ENCODE measurements around the gene EYA2.
"Not testable (repeated sequence)": the region's sequence is repeated elsewhere in the genome, so short reads cannot be mapped to it uniquely, and the experiment has no call there.

EYA2 gene

GRCh38 chr20:46932439-46932838 lies 37.8 kb downstream of the EYA2 start:
- DNase-seq, result not testable (repeated sequence)

- no peak for DNase-seq
Measured at GRCh38 chr20:46933150-46933549, 38.5 kb downstream of the EYA2 start.

GRCh38 chr20:46934746-46935287 lies 40.2 kb downstream of the EYA2 start:
- no peak for DNase-seq

- no peak for DNase-seq
Measured at GRCh38 chr20:46935394-46936017, 40.9 kb downstream of the EYA2 start.

GRCh38 chr20:46936415-46937156 lies 41.9 kb downstream of the EYA2 start:
- no peak for DNase-seq

- no peak for DNase-seq
Measured at GRCh38 chr20:46937157-46937523, 42.5 kb downstream of the EYA2 start.

- no peak for DNase-seq
Measured at GRCh38 chr20:46937533-46938226, 43.0 kb downstream of the EYA2 start.

- DNase-seq, result no peak
Measured at GRCh38 chr20:46938434-46938833, 43.8 kb downstream of the EYA2 start.

GRCh38 chr20:46939031-46939965 lies 44.7 kb downstream of the EYA2 start:
- DNase-seq, result no peak

GRCh38 chr20:46940616-46941015 lies 46.0 kb downstream of the EYA2 start:
- DNase-seq, result no peak

- no peak for DNase-seq
Measured at GRCh38 chr20:46941404-46941803, 46.8 kb downstream of the EYA2 start.

GRCh38 chr20:46943861-46944591 lies 49.4 kb downstream of the EYA2 start:
- DNase-seq, result no peak

GRCh38 chr20:46945465-46945864 lies 50.8 kb downstream of the EYA2 start:
- DNase-seq, result no peak

- no peak for DNase-seq
Measured at GRCh38 chr20:46946181-46946624, 51.6 kb downstream of the EYA2 start.

GRCh38 chr20:46946796-46947195 lies 52.2 kb downstream of the EYA2 start:
- DNase-seq, result no peak

GRCh38 chr20:46948081-46948480 lies 53.4 kb downstream of the EYA2 start:
- no peak for DNase-seq

GRCh38 chr20:46951405-46951804 lies 56.8 kb downstream of the EYA2 start:
- peak; percentile 38 for DNase-seq

GRCh38 chr20:46951840-46952497 lies 57.3 kb downstream of the EYA2 start:
- peak; percentile 25 for DNase-seq

GRCh38 chr20:46953596-46953995 lies 59.0 kb downstream of the EYA2 start:
- no peak for DNase-seq

GRCh38 chr20:46954490-46955038 lies 59.9 kb downstream of the EYA2 start:
- DNase-seq, result no peak

Data from stimulated activated CD8-positive, alpha-beta memory T cell treated with anti-CD3 and anti-CD28 coated beads, Interleukin-4, amount 100 ng/mL, for 48 hours (primary cell).